Measurements from ENCODE around the gene ZMIZ1.

ZMIZ1 gene

GRCh38 chr10:79135790-79136189 is 67.0 kb downstream of the ZMIZ1 start:
- no peaks in the 10 kb centered on the region; the same call in 1 of the 2 replicates for H3K36me3 ChIP-seq (ENCODE audit: control insufficient read depth, insufficient read depth, low read length)
- TF ChIP-seq, protein P1, sequence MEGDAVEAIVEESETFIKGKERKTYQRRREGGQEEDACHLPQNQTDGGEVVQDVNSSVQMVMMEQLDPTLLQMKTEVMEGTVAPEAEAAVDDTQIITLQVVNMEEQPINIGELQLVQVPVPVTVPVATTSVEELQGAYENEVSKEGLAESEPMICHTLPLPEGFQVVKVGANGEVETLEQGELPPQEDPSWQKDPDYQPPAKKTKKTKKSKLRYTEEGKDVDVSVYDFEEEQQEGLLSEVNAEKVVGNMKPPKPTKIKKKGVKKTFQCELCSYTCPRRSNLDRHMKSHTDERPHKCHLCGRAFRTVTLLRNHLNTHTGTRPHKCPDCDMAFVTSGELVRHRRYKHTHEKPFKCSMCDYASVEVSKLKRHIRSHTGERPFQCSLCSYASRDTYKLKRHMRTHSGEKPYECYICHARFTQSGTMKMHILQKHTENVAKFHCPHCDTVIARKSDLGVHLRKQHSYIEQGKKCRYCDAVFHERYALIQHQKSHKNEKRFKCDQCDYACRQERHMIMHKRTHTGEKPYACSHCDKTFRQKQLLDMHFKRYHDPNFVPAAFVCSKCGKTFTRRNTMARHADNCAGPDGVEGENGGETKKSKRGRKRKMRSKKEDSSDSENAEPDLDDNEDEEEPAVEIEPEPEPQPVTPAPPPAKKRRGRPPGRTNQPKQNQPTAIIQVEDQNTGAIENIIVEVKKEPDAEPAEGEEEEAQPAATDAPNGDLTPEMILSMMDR (IDR thresholded peaks at IDR 0.05; ENCODE audit: insufficient read depth, low read length, poor library complexity, severe bottlenecking), result no peak
- no peaks in the 10 kb centered on the region for H3K27me3 ChIP-seq (replicated peaks; ENCODE audit: control insufficient read depth, insufficient read depth, low read length)
- no peak for DNase-seq (ENCODE audit: extremely low read depth, insufficient read length)
- no peak overlapping the region for H3K4me3 ChIP-seq (replicated peaks; ENCODE audit: low read depth, low read length)

DNA sequence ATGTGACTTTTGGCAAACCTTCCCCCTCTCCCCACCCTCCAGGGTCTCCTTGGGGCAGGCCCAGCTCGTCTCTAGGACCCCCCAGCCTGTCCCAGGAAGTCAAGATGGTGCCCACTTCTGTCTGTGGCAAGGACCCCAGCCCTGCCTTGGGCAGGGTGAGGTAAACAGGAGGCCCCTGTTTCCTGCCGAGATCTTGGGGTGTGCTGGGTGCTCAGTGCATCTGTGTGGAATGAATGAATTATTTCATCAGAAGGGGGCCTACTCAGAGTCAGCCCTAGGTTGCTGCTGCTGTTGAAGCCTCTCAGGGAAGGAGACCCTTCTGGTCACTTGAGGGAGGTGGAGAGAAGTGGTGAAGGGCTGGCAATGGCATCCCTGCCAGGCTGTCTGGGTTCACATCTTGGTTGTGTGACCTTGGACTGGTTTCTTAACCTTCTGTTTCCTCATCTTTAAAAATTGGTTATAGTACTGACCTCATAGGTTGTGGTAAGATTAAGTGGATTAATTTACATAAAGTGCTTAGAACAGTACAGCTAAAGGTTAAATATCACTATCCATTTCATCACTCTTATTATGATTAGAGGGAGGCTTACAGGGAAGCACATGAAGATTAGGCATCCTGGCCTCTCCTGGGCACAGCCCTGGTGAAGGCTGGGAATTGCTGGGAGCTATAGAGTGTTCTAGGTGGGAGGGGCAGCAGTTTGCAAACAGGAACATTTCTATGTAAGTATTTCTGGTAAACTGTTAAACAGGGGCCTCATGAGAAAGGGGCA is 67.7 kb downstream of the ZMIZ1 start:
- Histone ChIP-seq H3K36me3 (ENCODE audit: control insufficient read depth, insufficient read depth, low read length) (no peaks in the 10 kb centered on the region; the same call in 1 of the 2 replicates), H3K27me3 (replicated peaks; ENCODE audit: control insufficient read depth, insufficient read depth, low read length) (no peaks in the 10 kb centered on the region), H3K4me3 (replicated peaks; ENCODE audit: low read depth, low read length) (no peak overlapping the region)
- TF ChIP-seq, protein P1 (IDR thresholded peaks at IDR 0.05; ENCODE audit: insufficient read depth, low read length, poor library complexity, severe bottlenecking), result no peak
- no peak for DNase-seq (ENCODE audit: extremely low read depth, insufficient read length)

- Histone ChIP-seq H3K27me3 (replicated peaks; ENCODE audit: control insufficient read depth, insufficient read depth, low read length) (no peaks in the 10 kb centered on the region), H3K36me3 (ENCODE audit: control insufficient read depth, insufficient read depth, low read length) (no peaks in the 10 kb centered on the region; the same call in 1 of the 2 replicates), H3K4me3 (replicated peaks; ENCODE audit: low read depth, low read length) (no peak overlapping the region; the same call in 1 of the 2 replicates)
- DNase-seq (ENCODE audit: extremely low read depth, insufficient read length), result no peak
- TF ChIP-seq, protein P1 (IDR thresholded peaks at IDR 0.05; ENCODE audit: insufficient read depth, low read length, poor library complexity, severe bottlenecking), result no peak
These were observed 68.6 kb downstream of the ZMIZ1 start for GRCh38 chr10:79137300-79137756.

- H3K4me3 ChIP-seq (replicated peaks; ENCODE audit: low read depth, low read length), result no peak overlapping the region; the same call in 1 of the 2 replicates
- DNase-seq (ENCODE audit: extremely low read depth, insufficient read length), result peak; percentile 68
- no peaks in the 10 kb centered on the region; the same call in 1 of the 2 replicates for H3K36me3 ChIP-seq (ENCODE audit: control insufficient read depth, insufficient read depth, low read length)
- H3K27me3 ChIP-seq (replicated peaks; ENCODE audit: control insufficient read depth, insufficient read depth, low read length), result no peaks in the 10 kb centered on the region
- TF ChIP-seq, protein P1 (IDR thresholded peaks at IDR 0.05; ENCODE audit: insufficient read depth, low read length, poor library complexity, severe bottlenecking), result no peak
These were observed 69.1 kb downstream of the ZMIZ1 start for GRCh38 chr10:79137826-79138225.

- no peak overlapping the region for H3K4me3 ChIP-seq (replicated peaks; ENCODE audit: low read depth, low read length)
- TF ChIP-seq, protein P1 (IDR thresholded peaks at IDR 0.05; ENCODE audit: insufficient read depth, low read length, poor library complexity, severe bottlenecking), result no peak
These were observed 69.8 kb downstream of the ZMIZ1 start for GRCh38 chr10:79138449-79139123.

More at GRCh38 chr10:79138449-79139123, 69.8 kb downstream of the ZMIZ1 start:
- H3K27me3 ChIP-seq (replicated peaks; ENCODE audit: control insufficient read depth, insufficient read depth, low read length), result no peaks in the 10 kb centered on the region; the same call in 1 of the 2 replicates
- no peak for DNase-seq (ENCODE audit: extremely low read depth, insufficient read length)
- H3K36me3 ChIP-seq (ENCODE audit: control insufficient read depth, insufficient read depth, low read length), result no peaks in the 10 kb centered on the region; the same call in 1 of the 2 replicates
